IPS-18c (cell line): ENCODE data around the gene L2HGDH.
A peak's percentile ranks its signal among the peaks of the same experiment; 100 is the strongest.
"Not testable (repeated sequence)": the region's sequence is repeated elsewhere in the genome, so short reads cannot be mapped to it uniquely, and the experiment has no call there.

Experiments
- H3K4me3 ChIP-seq: 2 replicates; pipeline ENCODE4 v1.7.0; 2013; ENCODE audit warnings: low read depth, mild to moderate bottlenecking, low read length, moderate library complexity; ENCODE audit not compliant: insufficient read depth
- H3K9me3 ChIP-seq: one replicate; pipeline ENCODE4 v1.6.1; 2013; ENCODE audit warnings: mild to moderate bottlenecking, low read length, moderate library complexity; ENCODE audit not compliant: control insufficient read depth, insufficient read depth

L2HGDH gene

GRCh38 chr14:50311972-50312733 is at the start of gene L2HGDH, which contains the start of gene DMAC2L:
Gene L2HGDH (minus strand): TSS chr14:50312229. CDS start chr14:50312150, 79 bp downstream.
Gene DMAC2L (plus strand): TSS chr14:50312324. CDS start chr14:50321488, 9,164 bp downstream.
- H3K9me3 ChIP-seq = no peaks in the 10 kb centered on the region
- H3K4me3 ChIP-seq = peak within 1 kb of the TSS; percentile 94

DNA sequence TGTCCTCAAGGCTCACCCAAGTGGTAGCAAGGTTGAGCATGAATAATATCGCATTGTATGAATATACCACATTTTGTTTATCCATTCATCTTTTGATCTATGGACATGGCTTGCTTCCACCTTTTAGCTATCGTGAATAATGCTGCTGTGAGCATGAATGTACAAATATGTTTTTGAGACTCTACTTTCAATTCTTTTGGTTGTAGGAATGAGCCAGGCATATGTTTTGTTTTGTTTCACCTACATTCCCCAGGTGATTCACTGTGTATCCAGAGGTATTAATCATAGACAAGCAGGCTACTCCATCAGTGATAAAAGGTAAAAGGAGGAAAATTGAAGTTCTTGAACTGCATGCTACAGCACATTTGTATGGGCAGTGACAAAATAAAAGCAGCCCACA is 48.8 kb upstream of the L2HGDH start:
- no peaks in the 10 kb centered on the region for H3K9me3 ChIP-seq
- H3K4me3 ChIP-seq = no peak overlapping the region

DNA sequence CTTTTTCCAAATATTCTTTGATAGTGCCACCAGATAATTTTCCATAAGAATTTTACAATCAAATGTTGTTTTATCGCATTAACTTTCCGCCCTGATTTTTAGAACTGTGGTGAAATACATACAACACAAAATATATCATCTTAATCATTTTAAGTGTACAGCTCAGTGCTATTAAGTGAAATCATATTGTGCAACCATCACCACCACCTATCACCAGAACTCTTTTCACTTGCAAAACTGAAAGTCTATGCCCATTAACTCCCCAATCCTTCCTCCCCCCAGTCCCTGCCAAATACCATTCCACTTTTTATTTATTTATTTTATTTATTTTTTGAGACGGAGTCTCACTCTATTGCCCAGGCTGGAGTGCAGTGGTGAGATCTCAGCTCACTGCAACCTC is 48.1 kb upstream of the L2HGDH start:
- Histone ChIP-seq H3K4me3 (no peak overlapping the region), H3K9me3 (no peaks in the 10 kb centered on the region)

DNA sequence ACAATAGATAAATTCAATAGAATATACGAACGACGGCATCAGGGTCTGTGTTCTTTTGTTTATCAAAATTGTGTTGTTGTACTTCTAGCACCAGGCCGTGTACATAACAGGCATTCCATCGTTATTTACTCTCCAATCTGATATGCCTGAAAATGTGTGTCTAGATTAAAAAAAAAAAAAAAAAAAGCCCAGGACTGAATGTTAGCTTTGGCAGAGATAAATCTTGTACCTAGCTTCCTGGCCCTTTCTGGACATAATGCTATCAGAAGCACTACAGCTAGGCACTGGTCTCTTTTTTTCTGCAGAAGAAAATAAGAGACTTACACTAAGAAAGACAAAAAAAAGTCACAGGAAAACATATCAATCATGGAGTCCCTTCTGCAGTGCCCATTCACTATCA is 47.6 kb upstream of the L2HGDH start:
- H3K4me3 ChIP-seq = no peak overlapping the region
- no peaks in the 10 kb centered on the region for H3K9me3 ChIP-seq

GRCh38 chr14:50357753-50358395 is 45.8 kb upstream of the L2HGDH start:
- no peak overlapping the region for H3K4me3 ChIP-seq
- H3K9me3 ChIP-seq = no peaks in the 10 kb centered on the region

GRCh38 chr14:50357124-50357523 is 45.1 kb upstream of the L2HGDH start:
- H3K4me3 ChIP-seq = no peak overlapping the region
- H3K9me3 ChIP-seq = no peaks in the 10 kb centered on the region

GRCh38 chr14:50356283-50356682 is 44.3 kb upstream of the L2HGDH start:
- not testable (repeated sequence) for H3K4me3 ChIP-seq, H3K9me3 ChIP-seq

GRCh38 chr14:50355692-50356091 is 43.7 kb upstream of the L2HGDH start:
- Histone ChIP-seq H3K4me3 (no peak overlapping the region), H3K9me3 (no peaks in the 10 kb centered on the region)

DNA sequence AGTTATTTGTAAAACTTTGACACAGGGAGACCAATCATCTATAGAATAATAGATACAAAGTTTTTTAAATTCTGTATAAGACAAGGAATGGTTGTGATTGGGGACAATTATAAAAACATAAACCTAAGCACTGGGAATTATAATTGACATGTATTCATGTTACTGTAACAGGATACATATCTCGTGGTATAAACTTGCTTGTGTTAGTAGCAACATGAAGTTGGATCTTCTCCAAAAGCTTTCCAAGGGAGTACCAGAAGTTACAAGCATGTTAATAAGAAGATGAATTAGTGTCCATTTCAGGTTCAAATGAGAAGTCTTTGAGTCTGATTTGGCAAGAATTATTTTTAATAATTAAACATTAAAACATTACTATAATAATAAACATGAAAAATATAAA is 42.5 kb upstream of the L2HGDH start:
- H3K9me3 ChIP-seq = no peaks in the 10 kb centered on the region

DNA sequence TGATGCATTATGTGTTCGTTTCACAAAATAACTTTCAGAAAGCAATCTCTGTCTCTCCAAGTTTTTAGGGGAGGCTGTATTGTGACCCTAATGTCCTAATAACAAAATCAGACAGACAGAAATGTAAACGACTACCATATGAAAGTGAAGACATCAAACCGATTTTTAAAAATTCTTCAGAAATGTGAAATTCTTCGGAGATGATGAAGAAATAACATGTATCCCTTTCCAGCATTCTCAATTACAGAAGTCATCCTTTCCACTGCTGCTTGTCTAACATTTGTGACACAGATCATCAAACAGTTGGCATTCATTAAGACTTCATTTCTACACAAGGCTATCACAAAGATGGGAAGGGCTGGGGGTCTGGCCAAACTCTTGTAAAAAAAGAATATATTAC is 41.1 kb upstream of the L2HGDH start:
- no peaks in the 10 kb centered on the region for H3K9me3 ChIP-seq
- no peak overlapping the region for H3K4me3 ChIP-seq

More for the DNA sequence above, 42.5 kb upstream of the L2HGDH start:
- H3K4me3 ChIP-seq = no peak overlapping the region

GRCh38 chr14:50352584-50352983 is 40.6 kb upstream of the L2HGDH start:
- no peak overlapping the region for H3K4me3 ChIP-seq
- H3K9me3 ChIP-seq = no peaks in the 10 kb centered on the region

GRCh38 chr14:50350975-50351374 is 38.9 kb upstream of the L2HGDH start:
- H3K9me3 ChIP-seq = no peaks in the 10 kb centered on the region
- no peak overlapping the region for H3K4me3 ChIP-seq

GRCh38 chr14:50348933-50349332 is 36.9 kb upstream of the L2HGDH start:
- no peaks in the 10 kb centered on the region for H3K9me3 ChIP-seq
- no peak overlapping the region for H3K4me3 ChIP-seq

- Histone ChIP-seq H3K9me3 (no peaks in the 10 kb centered on the region), H3K4me3 (no peak overlapping the region)
Measured at GRCh38 chr14:50347521-50347920, 35.5 kb upstream of the L2HGDH start.

DNA sequence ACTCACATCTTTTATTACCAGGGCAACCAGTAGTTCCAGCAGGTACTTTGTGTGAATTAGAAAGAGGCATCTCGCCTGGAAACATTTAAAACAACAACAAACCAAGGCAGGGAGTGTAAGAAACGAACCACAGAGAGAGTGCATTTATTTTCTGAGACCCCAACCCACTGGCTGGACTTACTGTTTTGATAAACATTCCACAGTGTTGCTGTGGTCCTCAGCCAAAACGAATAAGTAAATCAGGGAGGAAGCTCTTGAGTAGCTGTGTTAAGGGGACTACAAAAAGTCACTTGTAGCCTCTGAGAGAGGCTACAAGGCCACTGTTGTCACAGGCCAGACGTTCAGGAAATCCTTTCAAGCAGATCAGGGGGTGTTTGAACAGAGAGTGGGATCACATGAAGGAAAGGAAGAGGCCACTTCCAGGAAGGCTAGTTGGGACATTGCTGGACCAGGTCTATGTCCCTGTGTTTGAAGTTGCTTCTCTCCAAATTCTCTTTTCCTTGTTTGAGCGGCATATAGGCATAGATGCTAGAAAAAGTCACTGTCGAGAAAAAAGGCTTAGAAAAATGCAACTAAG is 33.9 kb upstream of the L2HGDH start:
- H3K4me3 ChIP-seq = no peak overlapping the region
- H3K9me3 ChIP-seq = no peaks in the 10 kb centered on the region

DNA sequence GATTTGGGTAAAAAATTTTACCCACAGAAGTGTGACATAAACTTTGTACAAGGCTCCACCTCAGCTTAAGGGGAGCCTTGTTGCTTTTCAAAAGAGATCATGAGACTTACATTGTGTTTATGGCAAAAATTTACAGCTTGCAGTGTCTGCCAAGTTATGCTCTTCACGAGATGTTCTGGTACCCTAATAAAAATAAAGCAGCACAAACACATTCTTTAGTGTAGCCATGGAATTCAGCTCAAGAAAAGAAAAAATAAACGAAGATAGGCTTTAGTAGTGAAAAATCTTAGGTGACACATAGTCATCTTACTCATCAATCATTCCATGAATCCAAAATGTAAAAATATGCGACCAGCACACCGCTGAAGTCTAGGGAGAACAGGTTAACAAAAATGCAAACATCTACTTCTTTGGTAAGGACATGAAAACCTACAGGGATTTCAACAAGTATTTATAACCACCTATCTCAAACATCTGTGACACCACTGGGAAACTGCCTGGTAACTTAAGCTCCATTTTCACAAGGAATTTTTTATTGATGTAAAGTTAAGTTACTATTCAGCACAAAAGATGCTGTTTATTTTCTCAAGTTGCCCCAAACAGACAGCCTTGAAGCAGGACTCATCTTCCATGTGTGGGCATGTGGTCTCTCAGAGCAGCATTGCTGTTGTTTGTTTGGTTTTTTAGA is 33.0 kb upstream of the L2HGDH start:
- Histone ChIP-seq H3K9me3 (no peaks in the 10 kb centered on the region), H3K4me3 (no peak overlapping the region)

GRCh38 chr14:50344116-50344775 is 32.2 kb upstream of the L2HGDH start:
- Histone ChIP-seq H3K4me3 (no peak overlapping the region), H3K9me3 (no peaks in the 10 kb centered on the region)
